Measurements from ENCODE around the gene EPN3. TPM values are rescaled to one million over a fixed set of nuclear protein-coding genes. Genes with fewer than 3 reads are reported as not detected.

EPN3 gene
- total and polyA plus RNA-seq, 11 donors: 8.9 to 29.5 (median 12.6) TPM

DNA sequence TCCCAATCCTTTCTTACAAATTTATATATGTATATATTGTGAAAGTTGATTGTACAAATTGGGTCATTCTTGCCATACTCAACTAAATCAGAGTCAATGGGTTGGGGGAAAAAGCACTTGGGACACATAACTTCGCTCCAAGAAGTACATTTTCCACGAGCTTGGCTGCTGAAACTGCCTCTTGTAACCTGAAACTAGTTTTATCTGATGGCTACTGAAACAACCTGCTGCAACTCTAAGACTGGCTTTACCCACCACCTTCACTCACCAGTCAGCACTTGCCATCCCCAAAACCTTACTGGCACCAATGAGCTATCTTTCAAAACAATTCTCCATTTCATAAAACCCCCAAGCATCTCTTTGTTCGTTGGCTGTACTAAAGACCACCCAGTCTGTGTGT is 38.8 kb upstream of the EPN3 start:
- Histone ChIP-seq H3K27ac (no peak overlapping the region), H3K4me3 (no peak overlapping the region), H3K9me3 (no peaks in the 10 kb centered on the region), H3K27me3 (no peaks in the 10 kb centered on the region), H3K4me1 (no peaks in the 10 kb centered on the region), H3K36me3 (no peaks in the 10 kb centered on the region)
- 52 to 67% (median 59%) methylated on average over 3 of the region's 3 CpGs for WGBS, 4 donors
- intact Hi-C loops (cut with DNase I): no loop called here
- TF ChIP-seq POLR2A (IDR thresholded peaks at IDR 0.05): no peak
- TF ChIP-seq, protein P1, sequence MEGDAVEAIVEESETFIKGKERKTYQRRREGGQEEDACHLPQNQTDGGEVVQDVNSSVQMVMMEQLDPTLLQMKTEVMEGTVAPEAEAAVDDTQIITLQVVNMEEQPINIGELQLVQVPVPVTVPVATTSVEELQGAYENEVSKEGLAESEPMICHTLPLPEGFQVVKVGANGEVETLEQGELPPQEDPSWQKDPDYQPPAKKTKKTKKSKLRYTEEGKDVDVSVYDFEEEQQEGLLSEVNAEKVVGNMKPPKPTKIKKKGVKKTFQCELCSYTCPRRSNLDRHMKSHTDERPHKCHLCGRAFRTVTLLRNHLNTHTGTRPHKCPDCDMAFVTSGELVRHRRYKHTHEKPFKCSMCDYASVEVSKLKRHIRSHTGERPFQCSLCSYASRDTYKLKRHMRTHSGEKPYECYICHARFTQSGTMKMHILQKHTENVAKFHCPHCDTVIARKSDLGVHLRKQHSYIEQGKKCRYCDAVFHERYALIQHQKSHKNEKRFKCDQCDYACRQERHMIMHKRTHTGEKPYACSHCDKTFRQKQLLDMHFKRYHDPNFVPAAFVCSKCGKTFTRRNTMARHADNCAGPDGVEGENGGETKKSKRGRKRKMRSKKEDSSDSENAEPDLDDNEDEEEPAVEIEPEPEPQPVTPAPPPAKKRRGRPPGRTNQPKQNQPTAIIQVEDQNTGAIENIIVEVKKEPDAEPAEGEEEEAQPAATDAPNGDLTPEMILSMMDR (IDR thresholded peaks at IDR 0.05): no peak
- no peak for ATAC-seq
- no peak for DNase-seq

DNA sequence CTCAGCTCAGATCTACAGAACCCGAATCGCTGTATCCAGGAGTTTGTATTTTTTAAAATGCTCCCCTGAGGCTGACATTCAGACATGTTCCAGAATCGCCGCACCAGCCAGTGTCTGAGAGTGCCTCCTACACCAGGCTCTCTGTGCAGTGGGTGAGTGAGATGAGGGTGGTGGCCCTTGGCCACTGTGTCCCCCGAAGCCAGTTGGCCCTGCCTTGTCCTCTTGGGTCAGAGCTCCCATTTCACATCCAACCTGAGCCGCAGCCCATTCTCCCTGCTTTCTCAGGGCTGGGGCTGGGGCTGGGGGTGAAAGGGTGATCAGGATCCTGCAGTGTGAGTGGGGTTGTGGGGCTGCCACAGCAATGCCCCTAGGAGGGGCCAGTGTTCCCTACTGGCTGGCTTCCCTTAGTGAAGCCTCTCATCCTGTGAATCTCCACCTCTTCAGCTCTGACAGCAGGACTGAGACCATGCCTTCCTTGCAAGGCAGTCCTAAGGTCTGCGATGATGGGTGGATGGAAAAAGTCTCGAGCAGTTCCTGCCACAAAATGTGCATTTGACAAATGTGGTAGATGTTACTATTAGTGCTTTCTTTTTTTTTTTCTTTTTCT is 37.2 kb upstream of the EPN3 start:
- peak in 1 of 4 donors; percentile 13 for ATAC-seq
- 87 to 91% (median 89%) methylated on average over 8 of the region's 8 CpGs for WGBS, 4 donors
- Histone ChIP-seq H3K4me3 (no peak overlapping the region), H3K36me3 (no peaks in the 10 kb centered on the region), H3K9me3 (no peaks in the 10 kb centered on the region), H3K27me3 (no peaks in the 10 kb centered on the region), H3K4me1 (no peaks in the 10 kb centered on the region), H3K27ac (no peak overlapping the region)
- TF ChIP-seq, protein P1 (IDR thresholded peaks at IDR 0.05): no peak
- no peak for TF ChIP-seq POLR2A (IDR thresholded peaks at IDR 0.05)
- intact Hi-C loops (cut with DNase I): no loop called here
- no peak for DNase-seq

DNA sequence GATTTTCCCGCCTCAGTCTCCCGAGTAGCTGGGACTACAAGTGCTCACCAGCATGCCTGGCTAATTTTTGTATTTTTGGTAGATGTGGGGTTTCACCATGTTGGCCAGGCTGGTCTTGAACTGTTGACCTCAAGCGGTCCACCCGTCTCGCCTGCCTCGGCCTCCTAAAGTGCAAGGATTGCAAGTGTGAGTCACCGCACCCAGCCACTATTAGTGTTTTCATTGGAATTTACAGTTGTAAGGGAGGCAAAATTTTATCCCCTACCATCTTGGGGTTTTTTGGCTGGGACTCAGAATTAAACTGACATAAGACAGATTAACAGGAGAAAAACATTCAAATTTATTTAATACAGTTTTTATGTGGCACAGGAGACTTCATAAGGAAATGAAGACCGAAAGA is 36.6 kb upstream of the EPN3 start:
- H3K4me3 ChIP-seq: no peak overlapping the region
- 90 to 97% (median 95%) methylated on average over 8 of the region's 8 CpGs for WGBS, 4 donors
- intact Hi-C loops (cut with DNase I): no loop called here
- no peaks in the 10 kb centered on the region for H3K27me3 ChIP-seq
- no peaks in the 10 kb centered on the region for H3K9me3 ChIP-seq
- no peak for DNase-seq
- no peaks in the 10 kb centered on the region for H3K4me1 ChIP-seq
- H3K36me3 ChIP-seq: no peaks in the 10 kb centered on the region
- no peak overlapping the region for H3K27ac ChIP-seq
- no peak for ATAC-seq
- no peak for TF ChIP-seq POLR2A (IDR thresholded peaks at IDR 0.05)
- TF ChIP-seq, protein P1 (IDR thresholded peaks at IDR 0.05): no peak

DNA sequence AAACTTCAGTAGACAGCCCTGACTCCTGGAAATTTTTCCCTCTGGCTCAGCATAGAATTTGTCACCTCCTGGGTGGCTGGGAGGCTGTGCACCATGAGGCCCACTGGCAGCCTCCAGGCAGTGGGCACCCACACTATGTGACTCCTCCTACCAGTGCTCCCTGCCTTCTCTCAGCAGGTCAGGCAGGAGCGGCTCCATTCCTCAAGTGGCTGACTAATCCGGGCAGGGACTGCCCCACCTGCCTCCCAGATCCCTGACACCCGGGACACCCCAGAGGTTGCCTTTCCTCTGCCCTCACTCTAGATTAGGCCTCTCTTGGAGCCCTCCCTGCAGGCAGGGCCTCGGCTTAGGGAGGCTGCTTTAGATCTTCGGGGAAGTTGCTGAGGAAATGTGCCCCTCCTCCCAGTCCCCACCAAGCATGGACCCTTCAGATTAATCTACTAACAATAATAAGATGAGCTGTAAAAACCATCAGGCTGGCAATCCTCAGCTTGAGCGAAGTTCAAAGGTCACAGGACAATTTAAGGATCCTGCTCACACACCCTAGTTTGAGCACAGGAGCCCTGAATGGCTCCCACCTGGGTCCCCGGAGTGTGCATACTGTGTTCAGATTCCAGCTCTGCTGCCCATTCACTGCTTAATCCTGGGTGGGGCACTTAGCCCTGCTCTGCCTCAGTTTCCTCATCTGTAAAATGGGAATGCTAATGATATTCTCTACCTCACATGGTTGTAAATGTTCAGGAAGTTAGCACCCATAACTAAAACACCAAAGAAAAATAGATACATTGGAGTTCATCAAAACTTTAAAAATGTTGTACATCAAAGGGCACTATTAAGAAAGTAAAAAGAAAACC is 34.3 kb upstream of the EPN3 start:
- TF ChIP-seq, protein P1 (IDR thresholded peaks at IDR 0.05): no peak
- TF ChIP-seq POLR2A (IDR thresholded peaks at IDR 0.05): no peak
- Histone ChIP-seq H3K4me3 (no peak overlapping the region), H3K27ac (no peak overlapping the region), H3K9me3 (no peaks in the 10 kb centered on the region), H3K36me3 (no peaks in the 10 kb centered on the region), H3K27me3 (no peaks in the 10 kb centered on the region), H3K4me1 (no peaks in the 10 kb centered on the region)
- 78 to 92% (median 87%) methylated on average over 5 to 7 of the region's 7 CpGs for WGBS, 4 donors
- no peak for ATAC-seq
- intact Hi-C loops (cut with DNase I): no loop called here
- DNase-seq: no peak

All from heart left ventricle (tissue), 16 donors.